HG02610 (cell line): ENCODE data around the gene LSM6.

Experiments
- ATAC-seq: cut with Tn5 transposase; IDR thresholded peaks from one replicate; pipeline ENCODE4 v1.9.1; 2021; ENCODE audit warnings: mild to moderate bottlenecking, moderate library complexity; ENCODE audit not compliant: unreplicated experiment

Gene LSM6

GRCh38 chr4:146175541-146176453 lies at the start of gene LSM6:
Gene LSM6, plus strand, starts transcription at chr4:146175718. Its CDS starts 7,204 bp downstream, at chr4:146182922.
- ATAC-seq, result peak; percentile 91

GRCh38 chr4:146132445-146132844 lies 43.1 kb upstream of the LSM6 start:
- peak; percentile 100 for ATAC-seq

- ATAC-seq, result no peak
Measured at GRCh38 chr4:146134761-146135445, 40.6 kb upstream of the LSM6 start.

DNA sequence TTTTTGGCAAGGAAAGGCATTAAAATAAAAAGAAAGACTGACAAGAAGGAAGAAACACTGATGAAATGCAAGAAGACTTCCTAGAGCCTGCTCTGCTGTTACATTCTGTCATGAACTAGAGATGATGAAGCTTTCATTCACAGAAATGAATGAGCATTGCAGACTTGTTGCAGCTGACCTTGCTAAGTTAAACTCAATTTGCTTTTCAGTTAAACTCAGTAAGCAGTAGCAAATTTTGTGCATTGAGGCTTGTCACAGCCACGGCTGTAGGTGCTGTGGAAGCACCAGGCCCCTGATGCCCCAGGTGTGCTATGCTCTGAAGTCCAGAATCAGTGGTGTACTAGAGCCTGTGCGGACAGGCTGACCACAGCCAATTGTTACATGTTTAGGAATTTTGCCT lies 39.6 kb upstream of the LSM6 start:
- no peak for ATAC-seq

DNA sequence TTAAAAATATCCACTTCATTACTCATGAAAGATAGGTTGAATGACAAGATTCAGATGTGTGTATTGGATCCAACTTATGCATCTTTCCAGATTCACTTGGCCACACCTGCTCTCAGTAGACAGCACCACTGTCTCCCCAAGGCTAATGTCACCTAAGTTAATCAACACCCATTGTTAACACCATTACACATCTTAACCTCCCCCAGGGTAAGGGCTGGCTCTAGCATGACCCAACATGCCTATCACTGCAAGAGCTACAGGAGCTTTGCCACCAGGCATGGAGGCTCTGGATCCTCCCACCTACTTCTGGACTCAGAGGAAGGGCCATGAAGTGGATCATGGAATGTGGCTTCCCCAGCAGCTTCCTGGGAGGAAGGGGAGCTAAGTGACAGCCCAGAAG lies 32.8 kb upstream of the LSM6 start:
- no peak for ATAC-seq

DNA sequence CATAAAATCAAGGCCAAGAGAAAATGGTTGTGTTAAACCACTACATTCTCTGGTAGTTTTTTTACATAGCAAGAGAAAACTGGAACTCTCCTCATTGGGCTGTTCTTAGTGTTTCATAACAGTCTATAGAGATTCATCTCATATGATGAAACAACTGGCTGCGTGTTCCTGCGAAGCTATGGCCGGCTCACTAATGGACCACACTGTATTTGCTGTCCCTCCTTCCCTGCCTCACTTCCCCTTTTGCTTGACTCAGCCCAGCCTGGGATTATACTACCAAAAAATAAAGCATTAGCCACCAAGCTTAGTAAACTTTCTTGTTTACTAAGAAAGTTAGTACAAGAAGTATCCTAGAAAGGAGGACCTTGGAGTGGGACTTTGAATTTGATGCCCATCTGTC lies 31.6 kb upstream of the LSM6 start:
- no peak for ATAC-seq

DNA sequence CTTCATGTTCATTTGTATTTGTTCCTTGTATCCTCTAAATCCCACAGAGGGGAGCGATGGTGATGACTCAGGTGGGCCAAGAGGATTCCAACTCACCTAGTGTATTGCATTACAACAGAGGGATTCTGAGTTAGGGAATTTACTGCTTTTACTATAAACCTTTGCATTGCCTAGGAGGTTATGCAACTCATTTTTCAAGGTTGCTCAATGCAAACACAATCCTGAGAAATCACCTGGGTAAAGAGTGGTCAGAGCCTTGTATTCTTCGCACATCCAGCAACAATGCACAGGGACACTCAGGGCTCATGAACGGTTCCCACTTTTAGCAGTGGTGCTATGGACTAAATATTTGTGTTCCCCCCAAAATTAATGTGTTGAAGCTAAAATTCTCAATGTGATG lies 28.6 kb upstream of the LSM6 start:
- no peak for ATAC-seq

- no peak for ATAC-seq
Measured at GRCh38 chr4:146148021-146148420, 27.5 kb upstream of the LSM6 start.

DNA sequence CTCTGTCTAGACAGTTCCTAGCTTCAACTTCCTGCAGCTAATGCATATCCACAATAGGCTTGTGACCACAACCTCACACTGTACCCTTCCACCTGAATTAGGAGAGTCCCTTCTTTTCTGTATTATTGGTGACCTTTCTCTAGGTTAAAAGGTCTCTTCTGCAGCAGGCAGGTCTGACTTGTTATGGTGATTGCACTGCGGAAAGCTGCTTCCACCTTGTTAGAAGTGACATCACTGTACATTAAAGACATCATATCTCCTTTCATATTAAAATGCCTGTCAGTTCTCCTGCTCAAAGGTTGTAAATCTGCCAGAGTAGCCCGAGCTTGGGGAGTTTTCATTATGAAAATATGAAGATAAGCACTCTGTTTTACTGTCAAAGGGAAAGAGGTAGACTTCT lies 21.5 kb upstream of the LSM6 start:
- ATAC-seq, result no peak

- ATAC-seq, result peak; percentile 46
Measured at GRCh38 chr4:146155152-146155724, 20.3 kb upstream of the LSM6 start.

- no peak for ATAC-seq
Measured at GRCh38 chr4:146158036-146158745, 17.3 kb upstream of the LSM6 start.

DNA sequence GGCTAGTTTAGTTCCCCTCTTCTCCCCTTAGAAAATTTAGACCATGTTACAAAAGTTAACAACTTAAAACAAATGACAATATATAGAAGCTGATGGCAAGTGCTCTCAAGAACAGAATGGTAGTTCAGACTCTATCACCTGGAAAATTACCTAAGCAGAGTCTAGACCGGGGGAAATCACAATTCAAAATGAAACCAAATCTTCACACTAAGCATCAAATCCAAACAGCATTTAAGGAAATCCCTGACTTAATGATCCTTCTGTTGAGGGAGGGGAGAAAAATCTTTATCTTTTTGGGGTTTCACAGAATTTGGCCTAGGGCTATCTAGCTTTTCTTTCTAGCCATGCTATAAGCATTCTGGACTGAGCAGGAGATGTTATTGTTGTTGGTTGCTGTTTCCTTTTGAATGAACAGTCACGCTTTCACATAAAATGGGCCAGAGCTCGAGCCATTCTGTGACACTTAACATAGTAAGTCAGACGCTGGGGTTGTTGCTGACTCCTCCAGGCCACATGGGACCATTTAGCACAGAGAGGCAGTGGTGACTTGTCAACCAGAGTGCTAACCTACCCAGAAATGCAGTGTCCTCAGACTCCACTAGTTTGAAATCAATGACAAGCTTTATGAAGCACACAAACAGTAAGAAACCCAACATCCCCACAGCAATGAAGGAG lies 16.0 kb upstream of the LSM6 start:
- ATAC-seq, result peak; percentile 95

- no peak for ATAC-seq
Measured at GRCh38 chr4:146161243-146161642, 14.3 kb upstream of the LSM6 start.

- no peak for ATAC-seq
Measured at GRCh38 chr4:146165221-146165620, 10.3 kb upstream of the LSM6 start.

DNA sequence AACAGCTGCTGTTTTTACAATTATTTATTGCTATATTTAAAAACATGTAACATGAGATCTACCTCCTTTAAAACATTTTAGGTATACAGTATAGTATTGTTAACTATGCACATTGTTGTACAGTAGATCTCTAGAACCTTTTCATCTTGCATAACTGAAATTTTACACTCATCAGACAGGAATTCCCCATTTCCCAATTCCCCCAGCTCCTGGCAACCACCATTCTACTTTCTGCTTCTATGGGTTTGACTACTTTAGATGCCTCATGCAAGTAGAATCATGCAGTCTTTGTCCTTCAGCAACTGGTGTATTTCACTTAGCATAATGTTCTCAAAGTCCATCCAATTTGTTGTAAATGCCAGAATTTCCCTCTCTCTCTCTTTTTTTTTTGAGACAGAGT lies 9.7 kb upstream of the LSM6 start:
- peak; percentile 48 for ATAC-seq

DNA sequence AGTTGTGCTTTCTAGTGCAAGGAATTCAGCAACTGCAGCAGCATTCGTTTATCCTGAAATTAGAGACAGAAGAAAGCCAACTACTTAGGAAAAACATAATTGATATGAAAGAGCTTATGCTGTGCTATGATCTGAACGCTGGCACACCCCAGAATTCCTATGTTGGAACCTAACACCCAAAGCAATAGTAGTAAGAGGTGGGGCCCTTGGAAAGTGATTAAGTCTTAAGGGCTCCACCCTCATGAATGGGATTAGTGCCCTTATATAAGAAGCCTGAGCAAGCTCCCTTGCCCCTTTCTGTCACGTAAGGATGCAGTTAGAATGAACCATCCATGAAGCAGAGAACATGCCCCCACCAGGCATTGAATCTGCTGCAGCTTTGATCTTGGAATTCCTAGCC lies 5.4 kb upstream of the LSM6 start:
- no peak for ATAC-seq

GRCh38 chr4:146176891-146177290 lies 1.4 kb downstream of the LSM6 start:
- ATAC-seq, result no peak

DNA sequence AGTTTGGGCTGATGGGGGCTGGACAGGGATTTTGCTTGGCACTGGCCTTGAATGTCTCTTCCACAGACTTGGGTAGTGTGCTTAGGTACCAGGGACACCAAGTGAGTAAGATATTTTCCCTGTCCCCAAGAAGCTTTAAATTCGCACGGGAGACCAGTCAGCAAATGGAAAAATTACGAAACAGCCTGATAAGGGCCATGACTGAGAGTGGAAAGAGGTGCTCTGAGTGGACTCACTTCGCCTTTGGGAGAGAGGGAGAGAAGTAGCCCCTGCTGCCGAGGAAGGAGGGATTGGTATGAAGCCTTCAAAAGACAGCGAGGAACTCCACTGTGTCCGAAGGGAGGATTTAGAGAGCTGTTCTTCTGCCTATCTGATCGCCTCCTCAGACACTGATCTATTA lies 2.6 kb downstream of the LSM6 start:
- no peak for ATAC-seq

DNA sequence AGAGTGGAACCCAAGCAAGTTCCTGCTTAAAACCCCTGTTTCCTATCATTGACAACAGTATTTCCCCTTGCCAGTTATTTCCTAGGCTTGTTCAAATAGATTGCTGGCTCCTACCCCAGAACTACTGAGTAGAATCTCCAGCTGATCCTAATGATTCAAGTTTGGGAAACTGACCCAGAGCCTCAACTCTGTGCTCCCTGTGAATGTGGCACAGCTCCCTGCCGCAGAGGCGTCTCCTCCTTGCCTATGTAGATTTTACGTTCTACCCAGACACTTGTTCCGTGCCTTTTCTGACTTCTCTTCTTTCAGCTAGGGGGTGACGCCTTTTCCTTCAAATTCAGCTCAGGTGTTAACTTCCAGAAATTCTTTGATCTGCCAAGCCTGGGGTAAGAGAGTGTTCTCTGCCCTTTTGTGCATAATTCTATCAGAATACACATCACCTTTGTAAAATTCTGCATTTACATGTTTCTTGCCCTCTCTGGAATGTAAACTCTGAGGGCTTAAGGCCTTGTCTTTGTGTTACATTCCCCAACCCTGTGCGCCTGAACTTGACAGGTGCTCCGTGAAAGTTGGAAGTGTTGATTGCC lies 4.4 kb downstream of the LSM6 start:
- ATAC-seq, result no peak

DNA sequence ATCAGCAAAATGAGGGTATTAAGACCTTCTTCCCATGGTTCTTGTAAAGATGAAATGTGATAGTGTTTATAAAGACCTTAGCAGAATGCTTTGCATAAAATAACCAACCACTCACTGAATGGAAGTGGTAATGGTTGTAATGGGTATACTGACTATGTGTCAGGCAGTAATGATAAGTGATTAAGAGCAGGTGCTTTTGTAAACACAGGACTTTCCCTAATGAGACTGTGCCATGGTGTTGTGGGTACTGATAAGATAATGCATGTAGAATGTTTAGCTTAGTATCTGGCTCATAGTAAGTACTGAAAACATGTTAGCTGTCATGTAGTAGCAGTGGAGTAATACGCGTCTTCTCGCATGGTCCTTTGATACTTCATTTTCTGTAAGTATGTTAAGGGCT lies 6.9 kb downstream of the LSM6 start:
- peak; percentile 36 for ATAC-seq
